SK-N-MC (cell line): ENCODE data around the gene TOPORS.

ENCODE experiments used
- EZH2 ChIP-seq: fragments of 200-600 bp; sonication (generic); IDR thresholded peaks from one replicate; pipeline ENCODE4 v1.6.1; 2017; ENCODE audit warnings: antibody characterized with exemption
- FOXP2 ChIP-seq: optimal IDR thresholded peaks from 2 replicates; pipeline ENCODE3; 2011; ENCODE audit warnings: mild to moderate bottlenecking, moderate library complexity; ENCODE audit not compliant: insufficient read depth; ENCODE audit errors: extremely low read length, control extremely low read depth
- POLR2AphosphoS5 ChIP-seq: IDR thresholded peaks from 2 replicates; pipeline ENCODE4 v1.6.1; 2012; ENCODE audit warnings: mild to moderate bottlenecking, low read depth, low read length, borderline replicate concordance

- TF ChIP-seq POLR2AphosphoS5 (no peak), EZH2 (no peak), FOXP2 (no peak)
Measured at GRCh38 chr9:32577316-32577715, 24.9 kb upstream of the TOPORS start.
